OCI-LY1 (cell line): ENCODE data around the gene RNF144A.

Source experiments
- H2AFZ ChIP-seq: fragments of 200-600 bp; sonication (generic), shearing (Covaris generic); 2 replicates; pipeline ENCODE4 v1.6.0; 2014; ENCODE audit warnings: antibody characterized with exemption, mild to moderate bottlenecking, low read length
- H3F3A ChIP-seq: fragments of 200-600 bp; sonication (generic), shearing (Covaris generic); 2 replicates; pipeline ENCODE4 v1.6.0; 2014; ENCODE audit warnings: mild to moderate bottlenecking, antibody characterized with exemption, low read length, moderate library complexity; ENCODE audit not compliant: insufficient read depth
- H3K27ac ChIP-seq: fragments of 200-600 bp; sonication (generic); 2 replicates; pipeline ENCODE4 v1.5.1; 2014; ENCODE audit warnings: low read length, mixed run types, mild to moderate bottlenecking, low read depth; ENCODE audit not compliant: poor library complexity, severe bottlenecking
- H3K27me3 ChIP-seq: fragments of 200-600 bp; sonication (generic); 2 replicates; pipeline ENCODE4 v1.6.0; 2014; ENCODE audit warnings: antibody characterized with exemption, mild to moderate bottlenecking, low read length, moderate library complexity; ENCODE audit not compliant: insufficient read depth
- H3K36me3 ChIP-seq: fragments of 200-600 bp; sonication (generic); 2 replicates; pipeline ENCODE4 v1.6.1; 2014; ENCODE audit warnings: mild to moderate bottlenecking, antibody characterized with exemption, low read length, moderate library complexity, mixed read lengths; ENCODE audit not compliant: insufficient read depth
- H3K4me1 ChIP-seq: fragments of 200-600 bp; sonication (generic); 2 replicates; pipeline ENCODE4 v1.5.1; 2014; ENCODE audit warnings: mild to moderate bottlenecking, low read length, moderate library complexity; ENCODE audit not compliant: insufficient read depth, severe bottlenecking
- H3K4me2 ChIP-seq: fragments of 200-600 bp; sonication (generic), shearing (Covaris generic); 2 replicates; pipeline ENCODE4 v1.6.1; 2014; ENCODE audit warnings: low read length
- H3K4me3 ChIP-seq: fragments of 200-600 bp; sonication (generic); 2 replicates; pipeline ENCODE4 v1.5.1; 2014; ENCODE audit warnings: low read length, low read depth, mild to moderate bottlenecking, mixed read lengths; ENCODE audit not compliant: poor library complexity, severe bottlenecking
- H3K79me2 ChIP-seq: fragments of 200-600 bp; shearing (Covaris generic); 2 replicates; pipeline ENCODE4 v1.6.1; 2016; ENCODE audit warnings: mixed run types, low read length, mixed read lengths; ENCODE audit not compliant: insufficient read depth
- H3K9ac ChIP-seq: fragments of 200-600 bp; sonication (generic), shearing (Covaris generic); 2 replicates; pipeline ENCODE4 v1.6.1; 2014; ENCODE audit warnings: mild to moderate bottlenecking, low read length, mixed read lengths
- H3K9me2 ChIP-seq: fragments of 200-600 bp; sonication (generic), shearing (Covaris generic); 2 replicates; pipeline ENCODE4 v1.6.1; 2014; ENCODE audit warnings: low read depth, mild to moderate bottlenecking, low read length, mixed read lengths
- H3K9me3 ChIP-seq: fragments of 200-600 bp; shearing (Covaris generic); 2 replicates; pipeline ENCODE4 v1.6.1; 2014; ENCODE audit warnings: low read length, mixed read lengths
- H4K20me1 ChIP-seq: fragments of 200-600 bp; sonication (generic), shearing (Covaris generic); 2 replicates; pipeline ENCODE4 v1.6.0; 2016; ENCODE audit warnings: mild to moderate bottlenecking, low read length; ENCODE audit not compliant: insufficient read depth
- EZH2 ChIP-seq: fragments of 200-600 bp; sonication (generic), shearing (Covaris generic); IDR thresholded peaks from 2 replicates; pipeline ENCODE4 v1.8.0; 2017; ENCODE audit warnings: borderline replicate concordance, mixed run types, mild to moderate bottlenecking, antibody characterized with exemption, low read length, moderate library complexity, mixed read lengths
- TF ChIP-seq, protein P1 (sequence below): fragments of 200-600 bp; sonication (generic), shearing (Covaris generic); IDR thresholded peaks from 2 replicates; pipeline ENCODE4 v1.5.1; 2017; ENCODE audit warnings: mild to moderate bottlenecking, antibody characterized with exemption, low read length, moderate library complexity, mixed read lengths

RNF144A gene

DNA sequence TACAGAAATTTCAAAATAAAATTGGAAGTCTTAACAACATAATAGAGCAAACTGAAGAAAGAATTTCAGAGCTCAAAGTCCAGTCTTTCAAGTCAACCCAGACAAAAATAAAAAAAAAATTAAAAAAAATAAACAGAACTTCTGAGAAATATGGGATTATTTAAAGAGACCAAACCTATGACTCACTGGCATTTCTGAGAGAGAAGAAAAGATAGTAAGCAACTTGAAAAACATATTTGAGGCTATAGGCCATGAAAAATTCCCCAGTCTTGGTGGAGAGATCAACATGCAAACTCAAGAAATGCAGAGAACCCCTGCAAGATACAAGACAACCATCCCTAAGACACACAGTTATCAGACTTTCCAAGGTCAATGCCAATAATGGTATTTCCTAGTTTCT is 167.4 kb downstream of the RNF144A start:
- TF ChIP-seq, protein P1, sequence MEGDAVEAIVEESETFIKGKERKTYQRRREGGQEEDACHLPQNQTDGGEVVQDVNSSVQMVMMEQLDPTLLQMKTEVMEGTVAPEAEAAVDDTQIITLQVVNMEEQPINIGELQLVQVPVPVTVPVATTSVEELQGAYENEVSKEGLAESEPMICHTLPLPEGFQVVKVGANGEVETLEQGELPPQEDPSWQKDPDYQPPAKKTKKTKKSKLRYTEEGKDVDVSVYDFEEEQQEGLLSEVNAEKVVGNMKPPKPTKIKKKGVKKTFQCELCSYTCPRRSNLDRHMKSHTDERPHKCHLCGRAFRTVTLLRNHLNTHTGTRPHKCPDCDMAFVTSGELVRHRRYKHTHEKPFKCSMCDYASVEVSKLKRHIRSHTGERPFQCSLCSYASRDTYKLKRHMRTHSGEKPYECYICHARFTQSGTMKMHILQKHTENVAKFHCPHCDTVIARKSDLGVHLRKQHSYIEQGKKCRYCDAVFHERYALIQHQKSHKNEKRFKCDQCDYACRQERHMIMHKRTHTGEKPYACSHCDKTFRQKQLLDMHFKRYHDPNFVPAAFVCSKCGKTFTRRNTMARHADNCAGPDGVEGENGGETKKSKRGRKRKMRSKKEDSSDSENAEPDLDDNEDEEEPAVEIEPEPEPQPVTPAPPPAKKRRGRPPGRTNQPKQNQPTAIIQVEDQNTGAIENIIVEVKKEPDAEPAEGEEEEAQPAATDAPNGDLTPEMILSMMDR = no peak
- no peak for TF ChIP-seq EZH2

DNA sequence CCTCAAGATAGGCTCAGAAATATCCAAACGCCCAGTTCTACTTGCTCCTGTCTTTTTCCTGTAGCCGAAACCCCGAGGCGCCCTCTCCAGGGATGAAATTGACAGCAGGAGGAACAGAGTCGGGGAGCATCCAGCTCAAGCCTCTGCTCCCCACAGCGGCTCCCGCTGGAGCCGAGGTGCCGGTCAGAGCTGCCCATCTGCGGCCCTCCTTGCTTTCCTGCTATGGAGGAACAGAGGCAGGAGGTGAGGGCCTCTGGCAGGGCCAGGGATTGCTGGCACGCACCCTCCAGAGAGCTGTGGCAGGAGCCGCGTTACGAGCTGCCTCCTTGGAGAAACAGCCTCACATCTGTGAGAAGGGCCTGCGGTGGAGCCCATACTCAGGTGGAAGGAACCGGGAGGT is 172.1 kb downstream of the RNF144A start:
- Histone ChIP-seq H3K79me2 (no peaks in the 10 kb centered on the region), H3K27me3 (peaks cover 3% of the 10 kb centered on the region; the same call in 1 of the 2 replicates), H3K9me2 (no peaks in the 10 kb centered on the region), H3K4me3 (no peak overlapping the region), H2AFZ (no peak overlapping the region), H3K4me1 (no peaks in the 10 kb centered on the region), H3K9me3 (no peaks in the 10 kb centered on the region), H3K36me3 (no peaks in the 10 kb centered on the region), H3K4me2 (no peak overlapping the region), H3K9ac (no peak overlapping the region), H3F3A (no peaks in the 10 kb centered on the region), H3K27ac (no peak overlapping the region), H4K20me1 (no peaks in the 10 kb centered on the region)
- TF ChIP-seq, protein P1 = no peak
- no peak for TF ChIP-seq EZH2

More for the DNA sequence above, 167.4 kb downstream of the RNF144A start:
- Histone ChIP-seq H3K9ac (no peak overlapping the region), H2AFZ (no peak overlapping the region), H3K4me1 (no peaks in the 10 kb centered on the region), H3K79me2 (no peaks in the 10 kb centered on the region), H3K4me3 (no peak overlapping the region), H3K9me3 (no peaks in the 10 kb centered on the region), H3K9me2 (no peaks in the 10 kb centered on the region), H3K36me3 (no peaks in the 10 kb centered on the region), H4K20me1 (no peaks in the 10 kb centered on the region), H3K27me3 (no peaks in the 10 kb centered on the region), H3K27ac (no peak overlapping the region), H3K4me2 (no peak overlapping the region), H3F3A (no peaks in the 10 kb centered on the region)

DNA sequence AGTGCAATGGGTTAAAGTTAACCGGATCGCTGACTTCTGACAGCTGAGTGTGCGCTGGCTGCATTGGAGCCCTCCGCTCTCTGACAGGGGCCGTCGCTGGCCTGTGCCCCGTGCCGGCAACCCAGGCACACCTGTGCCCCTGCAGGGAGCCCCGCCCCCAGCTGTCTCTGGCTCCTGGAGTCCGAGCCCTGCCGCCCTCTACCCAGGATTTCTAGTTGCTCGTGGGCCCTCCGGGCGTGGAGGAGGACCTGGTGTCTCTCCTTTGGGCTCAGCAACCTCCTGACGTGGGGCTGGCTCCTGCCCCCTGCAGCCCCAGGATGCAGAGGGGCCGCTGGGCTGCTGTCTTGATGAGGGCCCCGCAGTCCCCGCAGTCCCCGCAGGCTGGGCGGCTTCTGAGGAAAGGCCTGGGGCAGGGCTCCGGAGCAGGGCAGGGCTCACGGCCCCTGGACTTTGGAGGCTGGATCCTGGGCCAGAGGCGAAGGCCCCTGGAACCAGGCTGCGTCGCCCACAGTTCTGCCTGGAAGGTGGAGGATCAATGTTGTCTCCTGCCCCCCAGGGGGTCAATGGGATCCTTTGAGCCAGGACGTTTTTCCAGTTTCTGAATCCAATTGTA is 172.8 kb downstream of the RNF144A start:
- no peaks in the 10 kb centered on the region for H3K79me2 ChIP-seq
- TF ChIP-seq EZH2 = no peak
- TF ChIP-seq, protein P1 = no peak
- H4K20me1 ChIP-seq = no peaks in the 10 kb centered on the region
- peaks cover 3% of the 10 kb centered on the region; the same call in 1 of the 2 replicates for H3K27me3 ChIP-seq
- H3K36me3 ChIP-seq = no peaks in the 10 kb centered on the region
- H3F3A ChIP-seq = no peaks in the 10 kb centered on the region
- H3K27ac ChIP-seq = no peak overlapping the region
- H3K4me2 ChIP-seq = no peak overlapping the region
- H3K4me1 ChIP-seq = no peaks in the 10 kb centered on the region
- H3K9me2 ChIP-seq = no peaks in the 10 kb centered on the region
- H3K9ac ChIP-seq = no peak overlapping the region
- H2AFZ ChIP-seq = no peak overlapping the region
- H3K9me3 ChIP-seq = no peaks in the 10 kb centered on the region
- no peak overlapping the region for H3K4me3 ChIP-seq
